Stimulated activated naive CD4-positive, alpha-beta T cell (primary cell): Measurements from ENCODE around the gene MRGPRF.

ENCODE experiments used
- DNase-seq, 6 experiments: peaks; one replicate each; lab custom pipeline; 2025; lab: John Stamatoyannopoulos, UW

The MRGPRF gene

GRCh38 chr11:69013009-69013951 lies at the start of gene MRGPRF:
Gene MRGPRF (minus strand): TSS chr11:69013246. CDS start chr11:69009901, 3,345 bp downstream.
- DNase-seq: peak in 1 of 6 experiments; percentile 5

- DNase-seq: no peak
These were observed 49.3 kb upstream of the MRGPRF start for GRCh38 chr11:69062169-69062855.

- DNase-seq: no peak
These were observed 48.6 kb upstream of the MRGPRF start for GRCh38 chr11:69061713-69062053.

- no peak for DNase-seq
These were observed 48.0 kb upstream of the MRGPRF start for GRCh38 chr11:69060806-69061712.

GRCh38 chr11:69059985-69060384 lies 46.9 kb upstream of the MRGPRF start:
- no peak for DNase-seq

- DNase-seq: no peak
These were observed 46.4 kb upstream of the MRGPRF start for GRCh38 chr11:69059429-69059828.

GRCh38 chr11:69058511-69059270 lies 45.6 kb upstream of the MRGPRF start:
- no peak for DNase-seq

- no peak for DNase-seq
These were observed 44.8 kb upstream of the MRGPRF start for GRCh38 chr11:69057801-69058200.

- no peak for DNase-seq
These were observed 44.2 kb upstream of the MRGPRF start for GRCh38 chr11:69057236-69057635.

- no peak for DNase-seq
These were observed 42.8 kb upstream of the MRGPRF start for GRCh38 chr11:69055598-69056516.

GRCh38 chr11:69055212-69055586 lies 42.2 kb upstream of the MRGPRF start:
- DNase-seq: no peak

- DNase-seq: no peak
These were observed 41.6 kb upstream of the MRGPRF start for GRCh38 chr11:69054397-69055211.

GRCh38 chr11:69053546-69054396 lies 40.7 kb upstream of the MRGPRF start:
- no peak for DNase-seq

- no peak for DNase-seq
These were observed 40.1 kb upstream of the MRGPRF start for GRCh38 chr11:69053169-69053477.

- no peak for DNase-seq
These were observed 39.5 kb upstream of the MRGPRF start for GRCh38 chr11:69052343-69053168.

GRCh38 chr11:69051381-69052342 lies 38.6 kb upstream of the MRGPRF start:
- DNase-seq: no peak
